Activated CD4-positive, alpha-beta T cell treated with anti-CD3 and anti-CD28 coated beads for 36 hours (primary cell): ENCODE measurements around the gene ZNF426. TPM values are rescaled to one million over a fixed set of nuclear protein-coding genes. Genes with fewer than 3 reads are reported as not detected.

Experiments
- ATAC-seq: fragments of 200-7000 bp; cut with Tn5 transposase; one replicate; pipeline ENCODE4 v1.10.0; 2021; ENCODE audit warnings: mild to moderate bottlenecking, moderate library complexity
- CTCF ChIA-PET: fragments of 350-600 bp; sonication (Branson Sonifier 250); formaldehyde crosslinking; loops from one replicate; lab custom pipeline; 2021; ENCODE audit warnings: antibody characterized with exemption; lab: Charles Lee
- POLR2A ChIA-PET: fragments of 350-600 bp; sonication (Branson Sonifier 250); formaldehyde crosslinking; loops from one replicate; lab custom pipeline; 2021; ENCODE audit warnings: antibody characterized with exemption, inconsistent platforms; lab: Charles Lee
- DNase-seq: peaks from one replicate; pipeline ENCODE4 v3.0.0-alpha.2; 2020
- H3K27ac Mint-ChIP-seq: one replicate; pipeline ENCODE4 v1.8.0; 2021; ENCODE audit warnings: mixed read lengths
- H3K27me3 Mint-ChIP-seq: one replicate; pipeline ENCODE4 v1.8.0; 2021; ENCODE audit warnings: mixed read lengths
- H3K36me3 Mint-ChIP-seq: one replicate; pipeline ENCODE4 v1.8.0; 2021; ENCODE audit warnings: low read depth, mixed read lengths
- H3K4me1 Mint-ChIP-seq: one replicate; pipeline ENCODE4 v1.8.0; 2021; ENCODE audit warnings: mixed read lengths
- H3K4me3 Mint-ChIP-seq: one replicate; pipeline ENCODE4 v1.8.0; 2021; ENCODE audit warnings: mild to moderate bottlenecking, moderate library complexity, mixed read lengths
- H3K9me3 Mint-ChIP-seq: one replicate; pipeline ENCODE4 v1.8.0; 2021; ENCODE audit warnings: low read depth, mixed read lengths
- intact Hi-C, 2 experiments: fragments of 100-400 bp; cut with DNase I in 1 of 2; cut with micrococcal nuclease in 1 of 2; formaldehyde crosslinking; loops; one replicate each; pipeline versions ENCODE4 v1.14.2 to v1.15.1; 2022 to 2024; cut with DNase I, micrococcal nuclease
- total RNA-seq, 2 experiments: library from RNA; stranded (reverse); gene quantifications; one replicate each; pipeline ENCODE4 v1.2.3, GENCODE V29; 2021

Gene ZNF426
- total RNA-seq, 2 experiments from 2014 or later, result 10.4 to 12.3 TPM

- H3K36me3 Mint-ChIP-seq, result peaks cover 21% of the 10 kb centered on the region
- H3K27ac Mint-ChIP-seq, result no peak overlapping the region
- intact Hi-C loops, result no loop called here
- peaks cover 24% of the 10 kb centered on the region for H3K9me3 Mint-ChIP-seq
- ATAC-seq (no peak), DNase-seq (no peak)
- POLR2A ChIA-PET, result no interaction called here
- CTCF ChIA-PET, result no interaction called here
- peaks cover 8% of the 10 kb centered on the region for H3K27me3 Mint-ChIP-seq
- H3K4me1 Mint-ChIP-seq, result peaks cover 6% of the 10 kb centered on the region
- no peak overlapping the region for H3K4me3 Mint-ChIP-seq
Measured at GRCh38 chr19:9494096-9494495, 44.3 kb downstream of the ZNF426 start.

GRCh38 chr19:9487016-9487415, 51.4 kb downstream of the ZNF426 start:
- no peak for ATAC-seq
- no peak overlapping the region for H3K4me3 Mint-ChIP-seq
- H3K36me3 Mint-ChIP-seq, result peaks cover 5% of the 10 kb centered on the region
- H3K9me3 Mint-ChIP-seq, result peaks cover 30% of the 10 kb centered on the region
- H3K27ac Mint-ChIP-seq, result no peak overlapping the region
- no peaks in the 10 kb centered on the region for H3K27me3 Mint-ChIP-seq
- DNase-seq, result no peak
- CTCF ChIA-PET, result interaction anchor here (0.6 kb wide), 1 partner anchor 209 kb away, joined by 3 read pairs; no protein-coding TSS in a partner anchor
- intact Hi-C loops, result no loop called here
- no peaks in the 10 kb centered on the region for H3K4me1 Mint-ChIP-seq
- POLR2A ChIA-PET, result no interaction called here

GRCh38 chr19:9485140-9485539, 53.3 kb downstream of the ZNF426 start:
- ChIA-PET CTCF (no interaction called here), POLR2A (no interaction called here)
- Mint-ChIP-seq H3K27ac (no peak overlapping the region), H3K9me3 (peaks cover 32% of the 10 kb centered on the region), H3K4me3 (no peak overlapping the region), H3K36me3 (peaks cover 5% of the 10 kb centered on the region), H3K27me3 (no peaks in the 10 kb centered on the region), H3K4me1 (no peaks in the 10 kb centered on the region)
- intact Hi-C loops, result no loop called here
- no peak for ATAC-seq
- DNase-seq, result no peak

GRCh38 chr19:9474975-9475374, 63.5 kb downstream of the ZNF426 start:
- H3K4me1 Mint-ChIP-seq, result no peaks in the 10 kb centered on the region
- no peak overlapping the region for H3K4me3 Mint-ChIP-seq
- peaks cover 5% of the 10 kb centered on the region for H3K36me3 Mint-ChIP-seq
- no peak overlapping the region for H3K27ac Mint-ChIP-seq
- peaks cover 34% of the 10 kb centered on the region for H3K9me3 Mint-ChIP-seq
- CTCF ChIA-PET, result no interaction called here
- no peak for ATAC-seq
- DNase-seq, result no peak
- peaks cover 3% of the 10 kb centered on the region for H3K27me3 Mint-ChIP-seq
- POLR2A ChIA-PET, result no interaction called here
- intact Hi-C loops, result no loop called here

Other genes with a start within 250 kb of the ZNF426 start
- gene ZNF699, start 228.8 kb downstream of the ZNF426 start, total RNA-seq, result 1 to 10 TPM; 6.7 to 7.1 TPM
- gene ZNF559, start 214.5 kb downstream of the ZNF426 start, total RNA-seq, result 10 to 100 TPM; 11.7 to 13.0 TPM
- 1 to 10 TPM in 1 of 2 experiments, under 1 TPM in 1; 0.94 to 1.0 TPM for gene ZNF177, start 175.6 kb downstream of the ZNF426 start, total RNA-seq
- gene ZNF266, start 103.1 kb downstream of the ZNF426 start, total RNA-seq, result 10 to 100 TPM; 17.1 to 22.4 TPM
- under 1 TPM in 1 of 2 experiments, not detected in 1; 0.25 TPM for gene ZNF560, start 40.0 kb downstream of the ZNF426 start, total RNA-seq
- 10 to 100 TPM; 71.4 to 75.3 TPM for gene ZNF121, start 45.9 kb upstream of the ZNF426 start, total RNA-seq
- gene ZNF561, start 82.6 kb upstream of the ZNF426 start, total RNA-seq, result 10 to 100 TPM; 19.1 to 22.7 TPM
- 10 to 100 TPM; 29.9 to 39.7 TPM for gene ZNF562, start 136.5 kb upstream of the ZNF426 start, total RNA-seq
- gene ZNF846, start 230.1 kb upstream of the ZNF426 start, total RNA-seq, result 1 to 10 TPM; 5.3 to 6.4 TPM